Occipital lobe (tissue), 2 donors: ENCODE data around the gene TNS1. TPM values are rescaled to one million over a fixed set of nuclear protein-coding genes. Genes with fewer than 3 reads are reported as not detected.

Experiments used
- DNase-seq: peaks from one replicate; lab custom pipeline; 2025; lab: John Stamatoyannopoulos, UW
- total RNA-seq: library from RNA; depleted of rRNA; stranded (reverse); fragments of >200 nt; gene quantifications from one replicate; pipeline ENCODE4 v1.2.3, GENCODE V29; 2014

The TNS1 gene
- total RNA-seq, 1 donor from 2014 or later: 3.1 TPM

GRCh38 chr2:217914078-217914477 lies 88.7 kb downstream of the TNS1 start:
- no peak for DNase-seq

- DNase-seq: no peak
Measured at GRCh38 chr2:217913436-217913835, 89.4 kb downstream of the TNS1 start.

DNA sequence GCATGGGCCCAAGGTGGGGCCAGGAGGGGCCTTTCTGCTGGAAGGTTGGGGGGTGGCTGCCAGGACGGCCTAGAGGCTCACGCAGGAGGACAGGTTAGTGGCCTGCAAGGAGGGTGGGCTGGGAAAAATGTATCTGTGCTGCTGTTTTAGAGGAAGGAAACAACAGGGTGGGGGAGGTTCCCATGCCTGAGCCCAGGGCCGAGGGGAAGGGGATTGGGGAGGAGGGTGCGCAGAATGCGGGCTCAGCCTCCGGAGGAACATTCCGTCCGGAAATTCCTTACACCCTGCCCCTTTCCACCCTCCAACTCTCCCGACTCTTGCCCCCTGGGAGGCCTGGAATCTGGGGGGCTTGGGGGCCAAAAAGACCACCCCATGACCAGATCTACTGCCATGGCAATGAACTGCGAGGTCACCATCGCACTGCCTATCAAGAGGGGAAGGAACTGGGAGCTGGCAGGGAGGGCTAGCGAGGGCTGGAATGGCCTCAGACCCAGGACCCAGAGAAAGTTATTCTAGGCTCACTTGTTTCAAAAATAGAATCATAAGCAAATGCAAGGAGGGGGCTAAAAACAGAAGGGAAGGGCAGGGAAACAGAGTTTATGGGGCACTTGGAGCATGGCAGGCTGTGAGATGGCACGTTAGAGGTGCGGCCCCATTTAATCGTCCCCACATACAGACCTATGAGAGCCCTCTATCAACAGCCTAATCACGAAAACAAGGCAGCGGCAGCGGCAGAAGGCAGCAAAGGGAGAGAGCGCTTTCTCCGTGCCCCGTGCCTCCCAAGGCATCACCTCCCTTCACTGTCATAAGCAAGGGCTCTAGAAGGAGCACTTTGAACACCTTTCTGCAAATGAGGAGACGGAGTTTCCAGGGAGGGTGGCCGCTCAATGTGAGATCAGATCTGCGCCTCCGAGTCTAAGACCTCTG lies 90.4 kb downstream of the TNS1 start:
- no peak for DNase-seq

DNA sequence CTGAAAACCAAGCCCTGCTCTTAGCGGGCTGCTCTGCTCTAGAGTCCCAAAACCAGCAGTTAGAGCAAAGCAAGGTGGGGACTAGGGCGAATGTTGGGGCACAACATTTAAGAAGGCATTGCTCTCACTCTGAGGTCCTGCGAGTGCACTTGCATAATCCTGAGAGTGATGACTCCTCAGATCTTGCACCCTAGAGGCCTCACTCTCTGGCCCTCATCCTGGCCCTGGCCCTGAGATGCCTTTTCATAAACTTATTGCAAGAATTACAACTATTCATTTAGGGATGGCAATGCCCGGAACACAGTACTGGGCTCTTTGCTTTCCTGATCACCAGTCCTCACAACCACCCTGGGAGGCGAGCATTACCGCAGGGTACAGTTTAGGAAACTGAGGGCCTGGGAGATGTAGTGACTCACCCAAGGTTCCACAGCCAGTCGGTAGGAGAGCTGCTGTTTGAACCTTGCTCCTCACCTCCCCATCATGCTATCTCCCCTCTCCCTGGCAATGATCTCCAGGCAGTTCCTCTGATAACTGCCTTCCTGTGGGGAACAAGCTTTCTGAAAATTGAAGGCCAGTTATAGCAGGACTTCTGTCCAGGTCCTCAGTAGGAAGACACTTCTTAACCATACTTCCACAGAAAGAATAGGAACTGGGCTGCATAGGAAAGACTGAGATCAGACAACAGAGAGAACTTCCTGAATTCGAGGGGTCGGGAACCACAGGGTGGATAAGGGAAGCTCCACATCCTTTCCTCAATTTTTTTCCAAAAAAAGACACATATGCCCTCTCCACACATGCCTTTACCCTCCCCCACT lies 91.3 kb downstream of the TNS1 start:
- no peak for DNase-seq

- DNase-seq: no peak
Measured at GRCh38 chr2:217910875-217911212, 92.0 kb downstream of the TNS1 start.

GRCh38 chr2:217909156-217909820 lies 93.5 kb downstream of the TNS1 start:
- no peak for DNase-seq

DNA sequence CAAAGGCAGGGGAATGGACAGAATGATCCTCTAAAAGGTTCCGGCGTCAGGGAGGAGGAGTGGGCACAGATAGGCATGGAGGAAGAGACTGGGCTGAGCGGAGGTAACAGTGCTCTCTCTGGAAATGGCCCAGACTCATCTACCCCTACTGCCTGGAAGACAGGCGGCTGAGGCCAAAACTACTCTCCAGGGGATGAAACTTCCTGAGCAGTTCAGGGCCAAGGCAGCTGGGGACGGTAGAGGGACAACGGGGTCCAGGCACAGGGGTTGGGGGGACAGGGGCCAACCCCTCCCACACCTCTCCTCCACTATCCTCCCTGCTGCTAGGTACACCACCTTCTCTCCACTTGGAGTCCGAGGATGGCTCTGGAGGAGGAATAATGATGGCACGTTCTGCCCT lies 94.3 kb downstream of the TNS1 start:
- DNase-seq: no peak

DNA sequence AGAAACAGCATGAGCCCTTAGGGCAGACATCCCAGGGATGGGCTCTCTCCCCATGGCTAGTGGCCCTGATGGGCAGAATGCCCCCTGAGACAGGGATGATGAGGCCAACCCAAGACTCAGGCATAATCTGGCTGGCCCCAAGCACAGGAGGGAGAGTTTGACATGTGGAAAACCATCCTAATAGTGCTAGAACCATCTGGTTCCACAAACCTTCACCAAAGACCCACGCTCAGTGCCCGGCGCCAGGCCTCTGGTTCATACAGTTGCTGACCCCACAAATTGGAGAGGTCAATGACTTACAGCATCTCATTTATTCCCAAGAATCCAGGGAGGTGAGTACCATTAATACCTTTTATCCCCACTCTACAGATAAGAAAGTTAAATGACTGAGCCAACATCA lies 95.5 kb downstream of the TNS1 start:
- no peak for DNase-seq

DNA sequence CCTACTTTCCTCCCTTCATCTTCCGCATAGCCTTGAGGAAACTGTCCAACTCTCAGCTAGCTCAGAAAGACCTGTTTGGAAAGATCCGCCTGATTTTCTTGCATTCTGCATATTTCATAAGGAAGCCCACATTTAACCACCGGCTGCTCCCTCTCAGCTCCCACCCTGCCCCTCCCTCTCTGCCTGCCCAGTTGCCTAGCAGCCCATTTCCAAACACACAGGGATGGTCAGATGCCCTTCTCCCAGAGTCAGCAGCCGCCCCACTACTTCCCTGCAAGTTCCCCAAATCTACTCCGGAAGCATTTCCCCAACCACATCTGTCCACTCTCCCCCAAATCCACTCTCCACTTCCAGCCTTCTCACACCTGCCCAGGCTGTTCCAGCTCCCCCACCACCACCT lies 96.0 kb downstream of the TNS1 start:
- DNase-seq: no peak

GRCh38 chr2:217905896-217906295 lies 96.9 kb downstream of the TNS1 start:
- no peak for DNase-seq

- peak; percentile 57 for DNase-seq
Measured at GRCh38 chr2:217905395-217905794, 97.4 kb downstream of the TNS1 start.

DNA sequence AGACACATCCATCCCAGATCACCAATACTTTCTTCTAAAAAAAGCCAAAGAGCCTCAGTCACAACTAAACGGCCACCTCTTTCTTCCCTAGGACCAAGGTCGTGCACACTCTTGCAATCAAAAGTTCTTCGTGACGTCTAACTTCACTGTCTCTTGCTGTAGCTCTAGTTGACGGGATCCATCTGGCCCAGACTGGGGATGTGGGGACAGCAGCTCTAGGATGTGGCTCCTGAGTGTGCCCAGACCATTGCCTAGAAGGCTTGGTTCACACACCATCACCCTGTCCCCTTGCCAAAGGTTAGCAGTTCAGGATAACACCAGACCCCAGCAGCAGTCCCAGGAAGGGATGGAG lies 98.2 kb downstream of the TNS1 start:
- DNase-seq: no peak

GRCh38 chr2:217903859-217904613 lies 98.8 kb downstream of the TNS1 start:
- DNase-seq: peak; percentile 21

DNA sequence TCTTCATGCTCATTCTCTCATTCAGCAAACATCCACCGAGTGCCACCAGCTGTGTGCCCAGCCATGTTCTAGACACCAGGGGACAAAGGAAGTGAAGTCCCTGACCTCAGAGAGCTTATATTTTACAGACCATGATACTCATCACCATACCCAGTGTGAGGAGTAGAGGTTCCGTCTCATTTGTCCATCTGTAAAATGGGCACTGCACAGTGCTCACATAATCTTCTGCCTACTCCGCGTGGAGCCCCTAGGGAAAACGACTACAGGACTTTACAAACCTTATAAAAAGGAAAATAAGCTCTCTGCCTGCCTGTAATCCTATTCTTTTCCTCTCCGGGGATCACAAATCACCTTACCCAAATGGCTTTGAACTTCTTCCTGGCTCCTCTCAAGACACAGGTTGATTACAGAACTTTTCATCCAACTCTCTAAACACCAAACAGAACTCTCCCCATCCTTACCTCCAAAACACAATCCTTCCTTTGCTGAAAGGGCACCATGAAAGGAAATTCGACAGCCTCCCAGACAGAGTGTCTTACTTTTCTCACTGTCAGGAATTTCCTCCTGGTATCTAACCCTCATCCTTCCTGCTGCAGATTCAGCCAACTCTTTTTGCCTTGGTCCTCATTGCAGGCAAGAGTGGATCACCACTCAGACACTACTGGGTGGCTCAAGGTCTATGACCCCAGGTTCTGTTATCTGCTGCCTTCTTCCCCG lies 99.5 kb downstream of the TNS1 start:
- no peak for DNase-seq

DNA sequence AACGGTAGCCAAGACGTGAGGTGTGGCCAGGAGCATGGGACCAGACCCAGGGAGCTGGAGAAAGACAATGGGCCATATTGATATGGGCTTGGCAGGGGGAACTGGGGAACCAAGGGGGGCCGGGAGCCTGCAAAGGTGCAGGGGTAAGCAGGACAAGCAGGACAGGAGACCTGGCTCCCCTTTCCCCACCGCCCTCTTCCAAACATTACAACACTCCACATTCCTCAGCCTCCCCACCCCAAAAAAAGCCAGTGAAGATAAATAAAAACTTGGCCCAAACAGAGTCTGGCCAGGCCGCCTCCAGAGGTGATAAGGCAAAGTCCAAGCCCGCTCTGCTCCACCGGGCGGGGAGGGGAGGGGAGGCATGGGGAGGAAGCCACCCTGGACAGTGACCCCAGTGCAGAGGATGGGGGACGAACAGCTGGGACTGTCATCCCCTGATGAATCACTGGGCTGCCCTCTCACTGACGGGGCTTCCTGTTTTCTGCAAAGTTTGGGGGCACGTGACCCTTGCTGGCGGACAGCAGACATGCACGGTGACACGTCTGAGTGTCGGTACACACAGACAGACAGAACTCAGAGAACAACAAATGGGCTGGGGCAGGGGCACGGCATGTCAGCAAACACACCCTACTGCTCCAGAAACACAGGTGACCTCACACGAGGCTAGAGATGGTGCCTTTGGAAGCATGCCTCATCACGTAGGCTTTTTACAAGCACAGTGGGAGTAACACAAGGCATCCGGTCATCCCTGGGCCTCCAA lies 100.2 kb downstream of the TNS1 start:
- DNase-seq: no peak

GRCh38 chr2:217901835-217902378 lies 100.9 kb downstream of the TNS1 start:
- DNase-seq: no peak

GRCh38 chr2:217901400-217901799 lies 101.4 kb downstream of the TNS1 start:
- DNase-seq: no peak

- no peak for DNase-seq
Measured at GRCh38 chr2:217900780-217901360, 101.9 kb downstream of the TNS1 start.

GRCh38 chr2:217900010-217900779 lies 102.6 kb downstream of the TNS1 start:
- DNase-seq: no peak
